Measurements from ENCODE around the gene ACTL7A. TPM values are rescaled to one million over a fixed set of nuclear protein-coding genes. Genes with fewer than 3 reads are reported as not detected.

The ACTL7A gene
- total RNA-seq, 1 donor from 2014 or later, result not detected

DNA sequence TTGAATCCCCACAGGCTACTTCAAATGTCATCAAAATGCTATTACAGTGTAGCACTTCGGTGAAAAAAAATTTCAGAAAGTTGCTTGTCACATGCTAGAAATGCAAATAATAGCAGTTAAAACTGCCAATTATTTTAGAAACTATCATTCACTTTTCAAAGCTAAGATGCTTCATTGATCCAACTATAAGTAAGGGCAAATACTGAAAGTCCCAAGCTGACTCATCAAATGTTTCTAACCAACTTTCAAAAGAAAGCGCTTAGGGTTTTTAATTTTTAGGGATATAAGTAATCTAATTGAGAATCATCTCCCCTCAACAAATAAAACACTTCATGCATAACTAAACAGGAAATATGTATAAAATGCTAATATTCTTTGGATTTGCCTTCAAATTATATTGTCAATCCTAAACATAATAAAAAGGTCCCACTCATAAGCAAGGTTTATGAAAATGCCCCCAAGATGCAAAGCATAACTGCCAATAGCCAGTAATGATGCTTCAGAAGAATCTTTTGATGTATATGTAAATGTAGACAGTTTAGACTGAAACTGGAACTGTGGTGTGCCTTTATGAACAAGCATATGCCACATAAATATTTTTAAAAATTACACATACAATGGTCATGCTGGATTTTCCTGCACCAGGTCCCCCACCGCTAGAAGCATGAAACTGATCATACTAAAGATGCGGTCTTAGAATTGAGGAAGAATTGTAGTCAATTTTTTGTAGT, 12.2 kb downstream of the ACTL7A start:
- no peaks in the 10 kb centered on the region for H3K36me3 ChIP-seq (ENCODE audit: control insufficient read depth, insufficient read depth, low read length)
- no peak for DNase-seq (ENCODE audit: low read depth)
- TF ChIP-seq, protein P1, sequence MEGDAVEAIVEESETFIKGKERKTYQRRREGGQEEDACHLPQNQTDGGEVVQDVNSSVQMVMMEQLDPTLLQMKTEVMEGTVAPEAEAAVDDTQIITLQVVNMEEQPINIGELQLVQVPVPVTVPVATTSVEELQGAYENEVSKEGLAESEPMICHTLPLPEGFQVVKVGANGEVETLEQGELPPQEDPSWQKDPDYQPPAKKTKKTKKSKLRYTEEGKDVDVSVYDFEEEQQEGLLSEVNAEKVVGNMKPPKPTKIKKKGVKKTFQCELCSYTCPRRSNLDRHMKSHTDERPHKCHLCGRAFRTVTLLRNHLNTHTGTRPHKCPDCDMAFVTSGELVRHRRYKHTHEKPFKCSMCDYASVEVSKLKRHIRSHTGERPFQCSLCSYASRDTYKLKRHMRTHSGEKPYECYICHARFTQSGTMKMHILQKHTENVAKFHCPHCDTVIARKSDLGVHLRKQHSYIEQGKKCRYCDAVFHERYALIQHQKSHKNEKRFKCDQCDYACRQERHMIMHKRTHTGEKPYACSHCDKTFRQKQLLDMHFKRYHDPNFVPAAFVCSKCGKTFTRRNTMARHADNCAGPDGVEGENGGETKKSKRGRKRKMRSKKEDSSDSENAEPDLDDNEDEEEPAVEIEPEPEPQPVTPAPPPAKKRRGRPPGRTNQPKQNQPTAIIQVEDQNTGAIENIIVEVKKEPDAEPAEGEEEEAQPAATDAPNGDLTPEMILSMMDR (IDR thresholded peaks at IDR 0.05; ENCODE audit: insufficient read depth, low read length, poor library complexity, severe bottlenecking), result no peak
- H3K27me3 ChIP-seq (ENCODE audit: control insufficient read depth, insufficient read depth, low read length), result no peaks in the 10 kb centered on the region
- H3K4me3 ChIP-seq (ENCODE audit: low read depth, low read length), result no peak overlapping the region

DNA sequence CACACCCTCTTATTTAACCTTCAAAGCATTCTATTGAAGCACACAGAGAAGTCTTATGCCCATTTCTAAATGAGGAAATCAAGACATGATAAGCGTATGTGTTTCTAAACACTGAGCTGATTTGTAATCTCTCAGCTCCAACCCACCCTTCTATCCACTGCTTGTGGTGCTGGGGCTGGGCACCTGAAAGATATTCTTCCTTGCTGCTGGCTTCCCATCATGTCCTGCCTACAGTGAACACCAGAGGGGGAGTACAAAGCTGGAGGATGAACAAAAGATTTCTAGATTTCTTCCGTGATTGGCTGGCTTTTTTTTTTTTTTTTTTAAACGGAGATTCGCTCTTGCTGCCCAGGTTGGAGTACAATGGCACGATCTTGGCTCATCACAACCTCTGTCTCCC, 14.4 kb downstream of the ACTL7A start:
- TF ChIP-seq, protein P1 (IDR thresholded peaks at IDR 0.05; ENCODE audit: insufficient read depth, low read length, poor library complexity, severe bottlenecking), result no peak
- no peaks in the 10 kb centered on the region for H3K27me3 ChIP-seq (ENCODE audit: control insufficient read depth, insufficient read depth, low read length)
- no peaks in the 10 kb centered on the region for H3K36me3 ChIP-seq (ENCODE audit: control insufficient read depth, insufficient read depth, low read length)
- H3K4me3 ChIP-seq (ENCODE audit: low read depth, low read length), result no peak overlapping the region
- no peak for DNase-seq (ENCODE audit: low read depth)

DNA sequence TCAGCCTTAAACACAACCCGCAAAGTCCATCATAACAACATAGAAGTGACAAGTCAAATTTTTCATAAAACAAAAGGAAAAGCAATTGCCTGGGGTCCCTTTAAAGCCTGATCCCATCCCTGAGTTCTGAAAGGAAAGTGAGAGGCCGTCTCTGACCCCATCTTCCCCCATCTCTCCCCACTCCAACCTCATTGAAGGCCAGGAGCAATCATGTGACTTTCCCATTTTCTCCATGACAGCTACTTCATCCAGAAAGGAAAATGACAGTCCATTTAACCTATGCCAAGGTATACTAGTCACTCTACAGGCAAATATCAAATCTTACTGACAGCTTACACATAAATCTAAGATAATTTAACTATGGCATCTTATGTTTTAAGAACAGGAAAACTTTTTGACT, 15.5 kb downstream of the ACTL7A start:
- DNase-seq (ENCODE audit: low read depth), result no peak

DNA sequence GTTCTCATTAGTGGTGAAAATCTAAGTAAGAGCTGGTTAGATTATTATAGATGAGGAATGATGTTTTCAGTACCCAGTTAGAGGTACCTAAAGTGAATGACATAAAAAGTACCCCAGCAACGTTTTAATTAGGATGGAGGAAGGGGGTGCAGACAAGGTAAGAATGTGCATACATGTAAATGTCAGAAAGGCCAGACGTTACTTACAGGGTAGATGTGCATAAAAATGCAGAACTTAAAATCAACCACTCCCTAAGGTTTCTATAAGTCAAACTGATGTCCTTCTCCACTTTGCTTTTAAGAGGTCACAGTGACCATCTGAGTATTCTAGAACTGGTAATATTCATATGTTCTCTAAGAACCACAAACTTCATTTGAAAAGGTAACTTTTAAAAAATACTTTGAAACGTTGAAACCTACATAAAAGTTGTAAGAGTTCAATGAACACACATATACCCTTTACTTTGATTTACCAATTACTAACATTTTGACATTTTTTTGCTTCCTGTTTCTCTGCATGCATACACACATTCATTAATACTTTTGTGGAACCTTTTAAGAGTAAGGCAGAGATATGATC, 18.8 kb downstream of the ACTL7A start:
- H3K4me3 ChIP-seq (ENCODE audit: low read depth, low read length), result no peak overlapping the region
- TF ChIP-seq, protein P1 (IDR thresholded peaks at IDR 0.05; ENCODE audit: insufficient read depth, low read length, poor library complexity, severe bottlenecking), result no peak
- H3K27me3 ChIP-seq (ENCODE audit: control insufficient read depth, insufficient read depth, low read length), result no peaks in the 10 kb centered on the region
- no peaks in the 10 kb centered on the region for H3K36me3 ChIP-seq (ENCODE audit: control insufficient read depth, insufficient read depth, low read length)
- no peak for DNase-seq (ENCODE audit: low read depth)

More for the DNA sequence above, 15.5 kb downstream of the ACTL7A start:
- TF ChIP-seq, protein P1 (IDR thresholded peaks at IDR 0.05; ENCODE audit: insufficient read depth, low read length, poor library complexity, severe bottlenecking), result no peak
- H3K36me3 ChIP-seq (ENCODE audit: control insufficient read depth, insufficient read depth, low read length), result no peaks in the 10 kb centered on the region
- no peaks in the 10 kb centered on the region for H3K27me3 ChIP-seq (ENCODE audit: control insufficient read depth, insufficient read depth, low read length)
- no peak overlapping the region for H3K4me3 ChIP-seq (ENCODE audit: low read depth, low read length)

DNA sequence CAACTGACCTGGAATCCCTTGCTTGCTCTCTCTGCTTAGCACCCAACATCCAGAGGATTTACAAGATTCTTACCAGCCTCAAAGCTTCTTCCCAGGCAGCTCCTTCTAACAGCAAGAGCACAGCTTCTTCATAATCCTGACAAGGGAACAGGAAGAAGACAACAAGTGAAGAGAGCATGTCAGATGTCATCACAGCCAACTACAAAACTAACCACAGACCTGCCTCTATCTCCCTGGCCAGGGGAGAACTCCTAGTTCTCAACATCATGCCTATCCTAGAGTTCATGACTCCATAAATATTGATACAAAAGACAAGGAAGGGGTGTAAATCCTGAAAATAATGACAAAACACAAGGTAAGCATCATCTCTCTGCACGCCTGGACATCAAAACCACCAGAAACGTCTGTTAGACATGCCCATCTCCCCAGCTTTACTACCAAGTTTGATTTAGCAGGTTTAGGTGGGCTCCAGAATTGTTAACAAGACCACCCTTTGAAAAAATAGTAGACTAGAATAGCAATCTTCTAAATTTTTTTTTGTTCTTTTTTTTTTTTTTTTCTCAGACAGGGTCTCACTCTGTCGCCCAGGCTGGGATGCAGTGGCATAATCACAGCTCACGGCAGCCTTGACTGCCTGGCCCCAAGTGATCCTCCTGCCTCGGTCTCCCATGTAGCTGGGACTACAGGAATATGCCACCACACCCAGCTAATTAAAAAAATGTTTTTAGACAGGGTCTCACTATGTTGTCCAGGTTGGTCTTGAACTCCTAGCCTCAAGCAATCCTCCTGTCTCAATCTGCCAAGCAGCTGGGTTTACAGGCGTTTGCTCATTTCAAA, 20.2 kb downstream of the ACTL7A start:
- Histone ChIP-seq H3K27me3 (ENCODE audit: control insufficient read depth, insufficient read depth, low read length) (no peaks in the 10 kb centered on the region), H3K4me3 (ENCODE audit: low read depth, low read length) (no peak overlapping the region), H3K36me3 (ENCODE audit: control insufficient read depth, insufficient read depth, low read length) (no peaks in the 10 kb centered on the region)
- TF ChIP-seq, protein P1 (IDR thresholded peaks at IDR 0.05; ENCODE audit: insufficient read depth, low read length, poor library complexity, severe bottlenecking), result no peak
- DNase-seq (ENCODE audit: low read depth), result no peak
